Stimulated activated CD8-positive, alpha-beta memory T cell treated with anti-CD3 and anti-CD28 coated beads, Interleukin-15, amount 100 ng/mL, for 1 hour (primary cell): ENCODE results near the gene LRRFIP2.

ENCODE experiments used
- DNase-seq: peaks from one replicate; pipeline ENCODE4 v3.0.0-alpha.2; 2020; ENCODE audit warnings: low read depth

Gene LRRFIP2

GRCh38 chr3:37025561-37026335 lies 148.6 kb downstream of the LRRFIP2 start:
- no peak for DNase-seq

- DNase-seq = no peak
Measured at GRCh38 chr3:37024820-37025405, 149.5 kb downstream of the LRRFIP2 start.

GRCh38 chr3:37024092-37024491 lies 150.3 kb downstream of the LRRFIP2 start:
- DNase-seq = no peak

GRCh38 chr3:37017683-37018082 lies 156.7 kb downstream of the LRRFIP2 start:
- DNase-seq = no peak

GRCh38 chr3:37016903-37017302 lies 157.5 kb downstream of the LRRFIP2 start:
- no peak for DNase-seq

- DNase-seq = no peak
Measured at GRCh38 chr3:37015642-37016041, 158.7 kb downstream of the LRRFIP2 start.

GRCh38 chr3:37014620-37015019 lies 159.8 kb downstream of the LRRFIP2 start:
- DNase-seq = no peak
